Caco-2 (cell line): Measurements from ENCODE around the gene ST6GALNAC3. TPM values are rescaled to one million over a fixed set of nuclear protein-coding genes. Genes with fewer than 3 reads are reported as not detected.

Experiments used
- BruUV-seq: library from RNA; stranded (reverse); fragments of 400-500 nt; replicated peaks from 2 replicates; lab custom pipeline; 2021; lab: Mats Ljungman, UMichigan
- CTCF ChIA-PET: fragments of 300-600 bp; sonication (Branson Sonifier 250); formaldehyde crosslinking; loops from one replicate; lab custom pipeline; 2022; ENCODE audit warnings: antibody characterized with exemption; lab: Charles Lee
- POLR2A ChIA-PET: fragments of 300-600 bp; sonication (Branson Sonifier 250); formaldehyde crosslinking; loops from one replicate; lab custom pipeline; 2022; ENCODE audit warnings: antibody characterized with exemption; lab: Charles Lee
- DNase-seq, 2 experiments: peaks; one replicate each; pipeline versions ENCODE4 v3.0.0 to v3.0.0-alpha.2; 2020 to 2022
- H3K27me3 ChIP-seq: replicated peaks from 2 replicates; pipeline ENCODE4 v1.6.0; 2011; ENCODE audit warnings: low read length; ENCODE audit not compliant: control insufficient read depth, insufficient read depth
- H3K36me3 ChIP-seq: 2 replicates; pipeline ENCODE4 v1.5.1; 2011; ENCODE audit warnings: low read length; ENCODE audit not compliant: control insufficient read depth, insufficient read depth
- H3K4me1 ChIP-seq: fragments of 250-450 bp; sonication (Bioruptor Pico); 2 replicates; pipeline ENCODE4 v1.5.1; 2020; ENCODE audit warnings: mild to moderate bottlenecking
- H3K4me3 ChIP-seq: 2 replicates; pipeline ENCODE4 v1.5.1; 2011; ENCODE audit warnings: low read depth, mild to moderate bottlenecking, control low read depth, low read length
- H3K9me3 ChIP-seq: fragments of 250-450 bp; sonication (Bioruptor Pico); 2 replicates; pipeline ENCODE4 v1.5.1; 2020; ENCODE audit warnings: mild to moderate bottlenecking, moderate library complexity
- H3K27ac Mint-ChIP-seq: one replicate; pipeline ENCODE4 v1.8.0; 2022; ENCODE audit warnings: mixed read lengths; ENCODE audit not compliant: unreplicated experiment
- H3K27me3 Mint-ChIP-seq: one replicate; pipeline ENCODE4 v1.8.0; 2022; ENCODE audit warnings: mixed read lengths; ENCODE audit not compliant: insufficient read depth, unreplicated experiment
- H3K36me3 Mint-ChIP-seq: one replicate; pipeline ENCODE4 v1.8.0; 2022; ENCODE audit warnings: mild to moderate bottlenecking, mixed read lengths; ENCODE audit not compliant: insufficient read depth, unreplicated experiment
- H3K4me1 Mint-ChIP-seq: one replicate; pipeline ENCODE4 v1.8.0; 2022; ENCODE audit warnings: low read depth, mixed read lengths; ENCODE audit not compliant: unreplicated experiment
- H3K4me3 Mint-ChIP-seq: one replicate; pipeline ENCODE4 v1.8.0; 2022; ENCODE audit warnings: mild to moderate bottlenecking, moderate library complexity, mixed read lengths; ENCODE audit not compliant: unreplicated experiment
- H3K9me3 Mint-ChIP-seq: one replicate; pipeline ENCODE4 v1.8.0; 2022; ENCODE audit warnings: mixed read lengths; ENCODE audit not compliant: unreplicated experiment
- intact Hi-C: fragments of 100-400 bp; cut with micrococcal nuclease; formaldehyde crosslinking; loops from one replicate; pipeline ENCODE4 v1.10.0; 2022; ENCODE audit not compliant: unreplicated experiment
- total RNA-seq: library from RNA; stranded (reverse); gene quantifications from 2 replicates; pipeline ENCODE4 v1.2.3, GENCODE V29; 2022
- TF ChIP-seq, protein P1 (sequence below), 2 experiments: fragments of 200-600 bp in 1 of 2; IDR thresholded peaks; 1 replicate in 1 of 2; 2 replicates in 1 of 2; pipeline versions ENCODE4 v1.5.1 to v1.8.0; 2011 to 2022; ENCODE audit warnings: antibody characterized with exemption in 1 of 2, control low read depth in 1 of 2, inconsistent platforms in 1 of 2, low read depth in 1 of 2, low read length in 1 of 2, mild to moderate bottlenecking in 1 of 2, moderate library complexity in 1 of 2; ENCODE audit not compliant: insufficient read depth in 1 of 2, severe bottlenecking in 1 of 2, unreplicated experiment in 1 of 2

ST6GALNAC3 gene
- total RNA-seq, 1 experiment from 2014 or later = 16.0 TPM

DNA sequence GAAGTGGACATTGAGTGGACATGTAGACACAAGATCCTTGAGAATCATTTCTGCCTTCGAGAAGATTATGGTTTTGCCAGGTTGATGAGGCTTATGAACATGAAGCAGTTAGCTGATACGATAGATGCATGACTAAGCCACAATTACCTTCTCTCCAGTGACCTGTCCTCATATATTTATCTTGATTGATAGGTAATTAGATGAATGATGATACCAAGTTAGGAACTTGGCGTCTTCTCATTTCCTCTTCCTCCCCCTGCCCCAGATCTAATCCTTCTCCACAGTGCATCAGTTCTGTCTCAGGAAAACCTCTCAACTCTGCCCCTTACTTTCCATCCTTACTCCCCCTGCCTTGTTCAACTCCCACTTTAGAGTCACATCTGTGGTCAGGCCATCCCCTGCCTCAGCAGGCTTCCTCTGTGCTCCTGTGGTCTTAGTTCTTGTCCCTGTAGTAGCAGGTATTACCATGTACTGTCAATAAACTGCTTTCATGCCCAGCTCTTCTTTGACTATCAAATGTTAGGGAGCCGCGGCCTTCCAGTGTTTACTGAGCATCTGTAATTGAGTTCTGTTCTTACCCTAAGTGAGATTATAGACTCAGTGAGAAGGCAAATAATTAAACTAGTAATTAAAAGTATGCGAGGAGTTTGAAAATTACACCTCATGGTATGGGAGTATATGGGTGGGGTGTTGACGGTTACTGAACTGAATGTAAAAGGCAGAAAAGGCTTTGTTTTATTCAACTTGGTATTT, 5.1 kb downstream of the ST6GALNAC3 start:
- BruUV-seq = no TSS peak
- H3K4me1 ChIP-seq = no peaks in the 10 kb centered on the region
- H3K4me3 Mint-ChIP-seq = no peak overlapping the region
- TF ChIP-seq, protein P1, sequence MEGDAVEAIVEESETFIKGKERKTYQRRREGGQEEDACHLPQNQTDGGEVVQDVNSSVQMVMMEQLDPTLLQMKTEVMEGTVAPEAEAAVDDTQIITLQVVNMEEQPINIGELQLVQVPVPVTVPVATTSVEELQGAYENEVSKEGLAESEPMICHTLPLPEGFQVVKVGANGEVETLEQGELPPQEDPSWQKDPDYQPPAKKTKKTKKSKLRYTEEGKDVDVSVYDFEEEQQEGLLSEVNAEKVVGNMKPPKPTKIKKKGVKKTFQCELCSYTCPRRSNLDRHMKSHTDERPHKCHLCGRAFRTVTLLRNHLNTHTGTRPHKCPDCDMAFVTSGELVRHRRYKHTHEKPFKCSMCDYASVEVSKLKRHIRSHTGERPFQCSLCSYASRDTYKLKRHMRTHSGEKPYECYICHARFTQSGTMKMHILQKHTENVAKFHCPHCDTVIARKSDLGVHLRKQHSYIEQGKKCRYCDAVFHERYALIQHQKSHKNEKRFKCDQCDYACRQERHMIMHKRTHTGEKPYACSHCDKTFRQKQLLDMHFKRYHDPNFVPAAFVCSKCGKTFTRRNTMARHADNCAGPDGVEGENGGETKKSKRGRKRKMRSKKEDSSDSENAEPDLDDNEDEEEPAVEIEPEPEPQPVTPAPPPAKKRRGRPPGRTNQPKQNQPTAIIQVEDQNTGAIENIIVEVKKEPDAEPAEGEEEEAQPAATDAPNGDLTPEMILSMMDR (IDR thresholded peaks at IDR 0.05; ENCODE audit: insufficient read depth in 1 of 2, low read depth in 1 of 2, low read length in 1 of 2, severe bottlenecking in 1 of 2, unreplicated experiment in 1 of 2) = no peak
- no peak overlapping the region for H3K4me3 ChIP-seq
- peaks cover 9% of the 10 kb centered on the region for H3K36me3 Mint-ChIP-seq
- ChIA-PET CTCF (no interaction called here), POLR2A (no interaction called here)
- H3K36me3 ChIP-seq = no peaks in the 10 kb centered on the region
- no peaks in the 10 kb centered on the region for H3K27me3 ChIP-seq
- no peaks in the 10 kb centered on the region for H3K9me3 Mint-ChIP-seq
- intact Hi-C loops = no loop called here
- DNase-seq = no peak
- H3K9me3 ChIP-seq = no peaks in the 10 kb centered on the region
- H3K27ac Mint-ChIP-seq = no peak overlapping the region
- H3K27me3 Mint-ChIP-seq = no peaks in the 10 kb centered on the region
- peaks cover 21% of the 10 kb centered on the region for H3K4me1 Mint-ChIP-seq

DNA sequence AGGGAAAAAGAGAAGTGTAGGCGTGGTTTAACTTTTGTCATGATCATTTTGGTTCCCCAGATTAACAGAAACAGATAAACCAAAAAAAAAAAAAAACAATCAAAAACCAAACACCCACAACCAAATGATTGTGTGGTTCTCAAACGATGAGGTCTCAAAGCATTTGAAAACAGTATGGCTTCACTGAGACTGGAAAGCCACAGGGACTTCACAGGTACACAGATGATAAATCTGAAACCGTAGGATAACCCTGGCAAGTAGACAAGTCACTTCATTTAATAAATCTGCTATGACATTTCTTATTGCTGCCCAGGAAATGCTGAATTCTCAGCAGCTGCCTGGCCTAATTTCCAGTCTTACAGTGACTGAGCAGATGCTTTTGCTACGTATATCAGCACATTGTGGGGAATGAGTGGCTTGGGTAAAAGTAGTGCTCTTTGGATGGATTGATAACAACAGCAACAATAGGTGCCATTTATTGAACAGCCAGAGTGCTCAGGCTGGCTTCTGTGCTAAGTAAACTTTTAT, 6.1 kb downstream of the ST6GALNAC3 start:
- H3K27ac Mint-ChIP-seq = no peak overlapping the region
- Histone ChIP-seq H3K36me3 (no peaks in the 10 kb centered on the region), H3K27me3 (no peaks in the 10 kb centered on the region), H3K4me3 (no peak overlapping the region), H3K4me1 (no peaks in the 10 kb centered on the region), H3K9me3 (no peaks in the 10 kb centered on the region)
- no peak for DNase-seq
- intact Hi-C loops = no loop called here
- no peaks in the 10 kb centered on the region for H3K9me3 Mint-ChIP-seq
- H3K4me1 Mint-ChIP-seq = peaks cover 21% of the 10 kb centered on the region
- ChIA-PET POLR2A (no interaction called here), CTCF (no interaction called here)
- H3K36me3 Mint-ChIP-seq = peaks cover 9% of the 10 kb centered on the region
- TF ChIP-seq, protein P1 (IDR thresholded peaks at IDR 0.05; ENCODE audit: insufficient read depth in 1 of 2, low read depth in 1 of 2, low read length in 1 of 2, severe bottlenecking in 1 of 2, unreplicated experiment in 1 of 2) = no peak
- H3K4me3 Mint-ChIP-seq = no peak overlapping the region
- no peaks in the 10 kb centered on the region for H3K27me3 Mint-ChIP-seq
- BruUV-seq = no TSS peak

GRCh38 chr1:76082062-76082461, 7.5 kb downstream of the ST6GALNAC3 start:
- H3K4me3 ChIP-seq = no peak overlapping the region
- no peaks in the 10 kb centered on the region for H3K27me3 Mint-ChIP-seq
- ChIA-PET CTCF (no interaction called here), POLR2A (no interaction called here)
- H3K4me1 Mint-ChIP-seq = peaks cover 31% of the 10 kb centered on the region
- H3K9me3 Mint-ChIP-seq = no peaks in the 10 kb centered on the region
- DNase-seq = no peak
- no peaks in the 10 kb centered on the region for H3K9me3 ChIP-seq
- TF ChIP-seq, protein P1 (IDR thresholded peaks at IDR 0.05; ENCODE audit: insufficient read depth in 1 of 2, low read depth in 1 of 2, low read length in 1 of 2, severe bottlenecking in 1 of 2, unreplicated experiment in 1 of 2) = no peak
- H3K27ac Mint-ChIP-seq = no peak overlapping the region
- H3K4me1 ChIP-seq = peaks cover under 1% of the 10 kb centered on the region; the same call in 1 of the 2 replicates
- intact Hi-C loops = no loop called here
- no TSS peak for BruUV-seq
- no peaks in the 10 kb centered on the region for H3K27me3 ChIP-seq
- no peak overlapping the region for H3K4me3 Mint-ChIP-seq
- peaks cover 9% of the 10 kb centered on the region for H3K36me3 Mint-ChIP-seq
- H3K36me3 ChIP-seq = no peaks in the 10 kb centered on the region
